Measurements from ENCODE around the gene GPC5.

GRCh38 chr13:92365904-92366303 is 967.5 kb downstream of the GPC5 start:
- no peak for TF ChIP-seq CTCF (IDR thresholded peaks at IDR 0.05; ENCODE audit: low read depth, low read length)
- no peak for TF ChIP-seq EZH2phosphoT487 (IDR thresholded peaks at IDR 0.05; ENCODE audit: low read depth)

Data from OCI-LY3 (cell line).